ENCODE results near the gene SYT10. TPM values are rescaled to one million over a fixed set of nuclear protein-coding genes. Genes with fewer than 3 reads are reported as not detected.
"Not testable (repeated sequence)": the region's sequence is repeated elsewhere in the genome, so short reads cannot be mapped to it uniquely, and the experiment has no call there.

Gene SYT10
- total and polyA plus RNA-seq, 11 donors, result not detected

DNA sequence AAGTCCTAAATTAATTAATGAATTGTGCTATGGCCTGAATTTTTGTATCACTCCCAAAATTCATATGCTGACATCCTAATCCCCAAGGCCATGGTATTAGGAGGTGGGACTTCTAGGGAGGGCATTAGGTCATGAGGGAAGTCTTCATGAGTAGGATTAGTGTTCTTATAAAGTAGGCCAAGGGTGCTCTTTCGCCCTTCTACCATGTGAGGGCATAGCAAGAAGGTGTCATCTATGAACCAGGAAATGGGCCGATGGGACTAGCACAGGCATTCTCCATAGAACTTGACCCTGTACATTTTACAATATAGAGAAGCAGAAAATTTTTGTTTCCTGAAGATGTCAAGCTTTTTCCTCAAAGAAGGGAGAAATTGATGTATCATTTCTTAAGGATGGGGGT lies 12.5 kb downstream of the SYT10 start:
- intact Hi-C loops (cut with DNase I), result loop anchor here in 1 of 10 donors (10.0 kb wide), 1 partner anchor 78 kb away; no protein-coding TSS in a partner anchor
- DNase-seq, result no peak
- no peaks in the 10 kb centered on the region for H3K9me3 ChIP-seq
- no peaks in the 10 kb centered on the region for H3K36me3 ChIP-seq
- H3K4me1 ChIP-seq, result no peaks in the 10 kb centered on the region
- 57 to 80% (median 65%) methylated on average over 2 of the region's 2 CpGs for WGBS, 4 donors
- no peaks in the 10 kb centered on the region for H3K27me3 ChIP-seq
- TF ChIP-seq CTCF (IDR thresholded peaks at IDR 0.05) (no peak), POLR2A (IDR thresholded peaks at IDR 0.05) (no peak)
- no peak overlapping the region for H3K27ac ChIP-seq
- no peak for ATAC-seq
- H3K4me3 ChIP-seq, result no peak overlapping the region

DNA sequence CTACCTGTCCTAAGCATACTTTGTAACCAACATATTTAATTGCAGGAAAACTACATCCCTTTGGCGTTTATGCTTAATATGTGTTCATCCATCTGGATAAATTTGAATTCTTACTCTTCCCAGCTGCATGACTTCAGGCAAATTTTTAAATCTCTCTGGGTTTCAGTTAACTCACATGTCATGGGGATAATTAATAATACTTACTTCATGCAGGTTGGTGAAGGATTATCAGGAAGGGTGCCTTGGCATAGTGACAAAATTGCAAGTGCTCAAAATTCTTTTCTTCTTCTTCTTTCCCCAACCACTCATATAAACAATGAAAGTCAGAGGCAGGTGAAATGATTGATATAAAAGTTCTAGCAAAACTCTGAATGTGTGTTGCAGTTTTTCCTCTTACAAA lies 15.9 kb downstream of the SYT10 start:
- intact Hi-C loops (cut with DNase I), result loop anchor here in 1 of 10 donors (10.0 kb wide), 1 partner anchor 81 kb away; no protein-coding TSS in a partner anchor
- no peak for DNase-seq
- TF ChIP-seq CTCF (IDR thresholded peaks at IDR 0.05) (no peak), POLR2A (IDR thresholded peaks at IDR 0.05) (no peak)
- WGBS, 4 donors, result 81 to 96% (median 87%) methylated on average over 1 of the region's 1 CpG
- no peak for ATAC-seq
- no peaks in the 10 kb centered on the region for H3K4me1 ChIP-seq
- H3K36me3 ChIP-seq, result no peaks in the 10 kb centered on the region
- H3K9me3 ChIP-seq, result no peaks in the 10 kb centered on the region
- no peaks in the 10 kb centered on the region for H3K27me3 ChIP-seq
- no peak overlapping the region for H3K27ac ChIP-seq
- H3K4me3 ChIP-seq, result no peak overlapping the region

DNA sequence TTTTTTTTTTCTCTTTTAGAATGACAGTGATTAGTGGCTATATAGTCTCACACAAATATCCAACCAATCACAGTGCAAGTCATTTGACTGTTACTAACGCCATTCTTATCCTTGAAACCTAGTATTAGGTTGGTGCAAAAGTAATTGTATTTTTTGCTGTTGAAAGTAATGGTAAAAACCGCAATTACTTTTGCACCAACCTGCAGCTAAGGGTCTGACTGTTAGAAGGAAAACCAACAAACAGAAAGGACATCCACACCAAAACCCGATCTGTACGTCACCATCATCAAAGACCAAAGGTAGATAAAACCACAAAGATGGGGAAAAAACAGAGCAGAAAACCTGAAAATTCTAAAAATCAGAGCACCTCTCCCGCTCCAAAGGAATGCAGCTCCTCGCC lies 27.2 kb downstream of the SYT10 start:
- H3K27me3 ChIP-seq; H3K27ac ChIP-seq; ATAC-seq; DNase-seq; H3K9me3 ChIP-seq; H3K4me1 ChIP-seq; intact Hi-C loops (cut with DNase I); H3K36me3 ChIP-seq; H3K4me3 ChIP-seq: not testable (repeated sequence)
- 84 to 90% (median 87%) methylated on average over 6 of the region's 6 CpGs for WGBS, 4 donors

GRCh38 chr12:33383503-33383902 lies 56.1 kb downstream of the SYT10 start:
- no peak overlapping the region for H3K4me3 ChIP-seq
- no peaks in the 10 kb centered on the region for H3K36me3 ChIP-seq
- no peak for DNase-seq
- H3K9me3 ChIP-seq, result no peaks in the 10 kb centered on the region
- WGBS, 4 donors, result 87 to 94% (median 92%) methylated on average over 4 of the region's 4 CpGs
- H3K27me3 ChIP-seq, result no peaks in the 10 kb centered on the region
- no peaks in the 10 kb centered on the region for H3K4me1 ChIP-seq
- no peak overlapping the region for H3K27ac ChIP-seq
- no peak for ATAC-seq
- intact Hi-C loops (cut with DNase I), result no loop called here
- TF ChIP-seq CTCF (IDR thresholded peaks at IDR 0.05) (no peak), POLR2A (IDR thresholded peaks at IDR 0.05) (no peak)

DNA sequence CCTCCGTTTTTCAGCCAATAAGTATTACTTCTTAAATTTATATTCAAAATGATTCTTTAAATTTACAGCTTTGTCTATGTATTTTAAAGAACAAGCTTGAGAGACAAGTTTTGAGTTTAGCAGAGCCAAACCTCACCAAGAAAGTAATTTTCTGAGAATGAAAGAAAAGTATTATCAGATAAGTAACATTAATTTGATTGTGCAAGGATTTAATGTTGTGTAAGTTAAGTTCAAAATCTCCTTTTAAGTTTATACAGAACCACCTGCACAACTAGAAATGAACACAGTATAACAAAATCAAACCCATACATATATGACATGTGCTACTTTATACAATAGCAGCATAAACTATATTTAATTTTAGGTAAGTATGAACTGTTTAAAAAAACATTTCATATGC lies 63.5 kb downstream of the SYT10 start:
- TF ChIP-seq CTCF (IDR thresholded peaks at IDR 0.05), result no peak
- TF ChIP-seq POLR2A (IDR thresholded peaks at IDR 0.05), result no peak
- WGBS, 4 donors, result 59 to 76% (median 70%) methylated on average over 1 of the region's 1 CpG

More for the DNA sequence above, 63.5 kb downstream of the SYT10 start:
- Histone ChIP-seq H3K4me1 (no peaks in the 10 kb centered on the region), H3K27me3 (no peaks in the 10 kb centered on the region), H3K27ac (no peak overlapping the region), H3K4me3 (no peak overlapping the region), H3K36me3 (no peaks in the 10 kb centered on the region), H3K9me3 (no peaks in the 10 kb centered on the region)
- DNase-seq (no peak), ATAC-seq (no peak)
- intact Hi-C loops (cut with DNase I), result no loop called here

Data from heart left ventricle (tissue), 16 donors.